ENCODE results near the gene UBAP1L. TPM values are rescaled to one million over a fixed set of nuclear protein-coding genes. Genes with fewer than 3 reads are reported as not detected.

The UBAP1L gene
- total RNA-seq, 1 donor from 2014 or later, result 4.6 TPM

GRCh38 chr15:65069179-65069578, 45.8 kb downstream of the UBAP1L start:
- Mint-ChIP-seq H3K4me3 (ENCODE audit: unreplicated experiment) (no peak overlapping the region), H3K9me3 (ENCODE audit: unreplicated experiment) (peaks cover 2% of the 10 kb centered on the region), H3K27ac (ENCODE audit: unreplicated experiment) (no peak overlapping the region), H3K4me1 (ENCODE audit: low read depth, unreplicated experiment) (peaks cover 2% of the 10 kb centered on the region), H3K27me3 (ENCODE audit: unreplicated experiment) (peaks cover 10% of the 10 kb centered on the region), H3K36me3 (ENCODE audit: unreplicated experiment) (no peaks in the 10 kb centered on the region)
- DNase-seq, result no peak
- TF ChIP-seq CTCF (IDR thresholded peaks at IDR 0.05; ENCODE audit: partially characterized antibody, unreplicated experiment), result no peak

DNA sequence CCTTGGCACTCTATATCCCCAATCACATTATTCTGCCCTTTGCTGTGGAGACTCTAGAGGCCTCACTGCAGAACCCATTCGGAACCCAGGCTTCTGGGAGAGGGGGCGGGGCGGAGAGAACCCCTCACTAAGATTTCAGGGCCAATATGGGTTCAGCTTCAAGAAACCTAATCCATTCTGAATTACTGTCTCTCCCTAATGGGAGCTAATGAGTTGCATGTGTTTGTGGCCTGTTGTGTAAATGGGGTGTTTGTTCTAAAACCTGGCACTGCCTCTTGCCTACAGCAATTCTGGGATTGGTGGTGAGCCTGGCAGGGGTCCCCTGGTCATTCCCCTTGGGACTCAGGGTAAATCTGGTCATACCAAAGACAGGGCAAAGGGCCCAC, 46.6 kb downstream of the UBAP1L start:
- Mint-ChIP-seq H3K4me1 (ENCODE audit: low read depth, unreplicated experiment) (peaks cover 2% of the 10 kb centered on the region), H3K9me3 (ENCODE audit: unreplicated experiment) (peaks cover 2% of the 10 kb centered on the region), H3K36me3 (ENCODE audit: unreplicated experiment) (no peaks in the 10 kb centered on the region), H3K27ac (ENCODE audit: unreplicated experiment) (no peak overlapping the region), H3K4me3 (ENCODE audit: unreplicated experiment) (peak overlapping the region; percentile 32), H3K27me3 (ENCODE audit: unreplicated experiment) (peaks cover 10% of the 10 kb centered on the region)
- no peak for TF ChIP-seq CTCF (IDR thresholded peaks at IDR 0.05; ENCODE audit: partially characterized antibody, unreplicated experiment)
- DNase-seq, result no peak

- no peak for TF ChIP-seq CTCF (IDR thresholded peaks at IDR 0.05; ENCODE audit: partially characterized antibody, unreplicated experiment)
- no peak within 1 kb of the TSS for H3K27ac Mint-ChIP-seq (ENCODE audit: unreplicated experiment)
- DNase-seq, result peak; percentile 26
- peaks cover 10% of the 10 kb centered on the region for H3K27me3 Mint-ChIP-seq (ENCODE audit: unreplicated experiment)
- H3K36me3 Mint-ChIP-seq (ENCODE audit: unreplicated experiment), result no peaks in the 10 kb centered on the region
- peak within 1 kb of the TSS; percentile 63 for H3K4me3 Mint-ChIP-seq (ENCODE audit: unreplicated experiment)
- H3K9me3 Mint-ChIP-seq (ENCODE audit: unreplicated experiment), result peaks cover 2% of the 10 kb centered on the region
- peaks cover 2% of the 10 kb centered on the region for H3K4me1 Mint-ChIP-seq (ENCODE audit: low read depth, unreplicated experiment)
These were observed 47.2 kb downstream of the UBAP1L start, which contains the start of gene RASL12 for GRCh38 chr15:65067645-65068402. Gene RASL12 (minus strand): TSS chr15:65067991. CDS start chr15:65067835, 156 bp downstream.

DNA sequence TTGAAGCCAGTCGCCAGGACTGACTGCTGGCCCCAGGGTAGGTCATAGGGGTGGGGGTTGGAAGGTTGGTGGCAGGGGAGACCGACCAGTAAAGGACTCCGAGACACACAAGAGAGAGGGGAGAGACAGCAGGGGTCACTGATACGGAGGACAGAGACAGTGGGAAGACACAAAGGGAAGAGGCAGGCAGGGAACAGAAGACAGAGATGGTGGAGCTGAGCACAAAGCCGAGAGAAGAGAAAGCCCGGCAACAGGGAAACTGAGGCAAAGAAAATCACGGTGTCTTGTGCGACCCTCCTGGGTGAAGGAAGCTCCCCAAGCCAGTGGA, 47.7 kb downstream of the UBAP1L start:
- peaks cover 2% of the 10 kb centered on the region for H3K4me1 Mint-ChIP-seq (ENCODE audit: low read depth, unreplicated experiment)
- H3K9me3 Mint-ChIP-seq (ENCODE audit: unreplicated experiment), result peaks cover 2% of the 10 kb centered on the region
- H3K27ac Mint-ChIP-seq (ENCODE audit: unreplicated experiment), result no peak overlapping the region
- TF ChIP-seq CTCF (IDR thresholded peaks at IDR 0.05; ENCODE audit: partially characterized antibody, unreplicated experiment), result no peak
- no peak for DNase-seq
- H3K4me3 Mint-ChIP-seq (ENCODE audit: unreplicated experiment), result peak overlapping the region; percentile 63
- H3K27me3 Mint-ChIP-seq (ENCODE audit: unreplicated experiment), result peaks cover 10% of the 10 kb centered on the region
- no peaks in the 10 kb centered on the region for H3K36me3 Mint-ChIP-seq (ENCODE audit: unreplicated experiment)

- TF ChIP-seq CTCF (IDR thresholded peaks at IDR 0.05; ENCODE audit: partially characterized antibody, unreplicated experiment), result no peak
- Mint-ChIP-seq H3K27me3 (ENCODE audit: unreplicated experiment) (peaks cover 10% of the 10 kb centered on the region), H3K36me3 (ENCODE audit: unreplicated experiment) (no peaks in the 10 kb centered on the region), H3K9me3 (ENCODE audit: unreplicated experiment) (peaks cover 2% of the 10 kb centered on the region), H3K4me1 (ENCODE audit: low read depth, unreplicated experiment) (peaks cover 2% of the 10 kb centered on the region), H3K27ac (ENCODE audit: unreplicated experiment) (no peak overlapping the region), H3K4me3 (ENCODE audit: unreplicated experiment) (peak overlapping the region; percentile 63)
- DNase-seq, result no peak
These were observed 48.2 kb downstream of the UBAP1L start for GRCh38 chr15:65066635-65067316.
